Fibroblast of skin of abdomen (primary cell): ENCODE measurements around the gene KHK.
"Not testable (repeated sequence)": the region's sequence is repeated elsewhere in the genome, so short reads cannot be mapped to it uniquely, and the experiment has no call there.

ENCODE experiments used
- DNase-seq: peaks from one replicate; pipeline ENCODE4 v3.0.0-alpha.2; 2013

Gene KHK

DNA sequence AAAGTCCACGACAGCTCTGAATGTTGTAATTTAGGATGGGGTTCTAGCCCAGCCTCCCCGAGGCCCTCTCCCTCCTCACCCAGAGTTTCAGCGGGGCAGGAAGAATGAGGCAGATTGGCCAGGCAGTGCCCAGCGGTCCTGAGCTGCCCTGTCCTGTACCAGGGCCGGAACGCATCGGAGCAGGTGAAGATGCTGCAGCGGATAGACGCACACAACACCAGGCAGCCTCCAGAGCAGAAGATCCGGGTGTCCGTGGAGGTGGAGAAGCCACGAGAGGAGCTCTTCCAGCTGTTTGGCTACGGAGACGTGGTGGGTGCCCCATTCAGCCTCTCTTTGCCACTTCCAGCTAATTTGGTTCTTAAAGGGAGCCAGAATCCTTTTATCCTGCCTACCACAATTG, 10.8 kb downstream of the KHK start:
- DNase-seq, result no peak

DNA sequence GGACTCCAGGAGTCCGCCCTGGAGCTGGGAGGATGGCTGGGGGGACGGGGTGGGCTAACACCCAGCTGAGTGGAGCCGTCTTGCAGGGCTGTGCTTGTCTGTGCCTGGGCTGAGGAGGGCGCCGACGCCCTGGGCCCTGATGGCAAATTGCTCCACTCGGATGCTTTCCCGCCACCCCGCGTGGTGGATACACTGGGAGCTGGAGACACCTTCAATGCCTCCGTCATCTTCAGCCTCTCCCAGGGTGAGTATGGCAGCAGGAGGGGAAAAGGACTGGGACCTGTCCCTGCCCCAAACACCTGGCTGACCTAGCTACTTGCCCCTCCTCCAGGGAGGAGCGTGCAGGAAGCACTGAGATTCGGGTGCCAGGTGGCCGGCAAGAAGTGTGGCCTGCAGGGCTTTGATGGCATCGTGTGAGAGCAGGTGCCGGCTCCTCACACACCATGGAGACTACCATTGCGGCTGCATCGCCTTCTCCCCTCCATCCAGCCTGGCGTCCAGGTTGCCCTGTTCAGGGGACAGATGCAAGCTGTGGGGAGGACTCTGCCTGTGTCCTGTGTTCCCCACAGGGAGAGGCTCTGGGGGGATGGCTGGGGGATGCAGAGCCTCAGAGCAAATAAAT, 12.9 kb downstream of the KHK start:
- DNase-seq, result no peak

DNA sequence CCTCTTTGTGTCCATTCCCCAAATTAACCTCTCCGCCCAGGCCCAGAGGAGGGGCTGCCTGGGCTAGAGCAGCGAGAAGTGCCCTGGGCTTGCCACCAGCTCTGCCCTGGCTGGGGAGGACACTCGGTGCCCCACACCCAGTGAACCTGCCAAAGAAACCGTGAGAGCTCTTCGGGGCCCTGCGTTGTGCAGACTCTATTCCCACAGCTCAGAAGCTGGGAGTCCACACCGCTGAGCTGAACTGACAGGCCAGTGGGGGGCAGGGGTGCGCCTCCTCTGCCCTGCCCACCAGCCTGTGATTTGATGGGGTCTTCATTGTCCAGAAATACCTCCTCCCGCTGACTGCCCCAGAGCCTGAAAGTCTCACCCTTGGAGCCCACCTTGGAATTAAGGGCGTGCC, 13.5 kb downstream of the KHK start:
- DNase-seq, result no peak

DNA sequence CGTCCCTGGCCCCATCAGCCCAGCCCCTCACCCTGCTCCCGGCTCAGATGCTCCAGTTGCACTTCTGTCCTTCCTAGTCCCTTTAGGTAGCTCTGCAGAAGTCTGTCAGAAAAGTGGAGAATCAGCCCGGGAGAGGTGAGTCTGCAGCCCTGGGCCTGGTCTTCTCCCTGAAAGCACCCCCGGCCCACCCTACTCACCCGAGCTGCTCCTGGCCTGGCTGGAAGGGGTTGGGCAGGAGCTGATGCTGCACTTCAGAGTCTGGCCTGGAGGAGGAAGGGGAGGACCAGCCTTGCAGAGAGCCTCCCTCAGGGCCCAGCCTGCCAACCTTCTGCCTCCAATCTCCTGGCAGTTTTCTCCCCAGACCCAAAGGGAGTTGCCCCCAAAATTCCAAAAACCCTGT, 15.8 kb downstream of the KHK start:
- DNase-seq, result no peak

DNA sequence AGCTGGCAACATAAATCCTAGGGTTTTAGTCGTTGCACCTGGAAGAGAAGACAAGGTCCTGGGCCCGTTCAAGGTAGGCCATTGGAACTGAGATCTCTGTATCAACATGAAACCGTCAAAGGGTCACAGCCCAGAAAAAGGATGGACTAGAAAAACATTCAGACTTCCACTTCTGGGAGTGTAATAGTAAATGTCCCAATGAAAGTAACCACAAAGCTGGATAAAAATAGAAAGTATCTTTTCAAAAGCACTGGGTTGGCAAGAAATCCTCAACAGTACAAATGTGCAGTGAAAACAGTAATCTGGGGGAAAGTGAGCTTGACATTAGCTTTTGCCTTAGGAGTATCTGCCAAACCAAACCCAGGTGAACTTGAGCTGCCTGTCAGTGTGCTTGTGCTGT, 19.4 kb downstream of the KHK start:
- no peak for DNase-seq

DNA sequence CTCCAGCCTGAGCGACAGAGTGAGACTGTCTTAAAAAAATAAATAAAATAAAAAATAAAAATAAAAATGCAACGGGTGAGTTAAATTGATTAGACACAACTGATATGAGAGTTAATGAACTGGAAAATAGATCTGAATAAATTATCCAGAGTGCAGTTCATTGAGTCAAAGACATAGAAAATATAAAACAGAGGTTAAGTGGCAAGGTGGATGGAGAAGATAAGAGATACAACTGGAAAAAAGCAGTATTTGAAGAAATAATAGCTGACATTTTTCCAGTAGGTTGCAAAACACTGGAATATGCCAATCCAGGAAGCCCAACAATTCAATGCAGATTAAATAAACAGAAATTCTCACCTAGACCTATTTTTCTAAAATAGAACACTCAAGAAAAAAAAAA, 21.6 kb downstream of the KHK start:
- DNase-seq, result no peak

DNA sequence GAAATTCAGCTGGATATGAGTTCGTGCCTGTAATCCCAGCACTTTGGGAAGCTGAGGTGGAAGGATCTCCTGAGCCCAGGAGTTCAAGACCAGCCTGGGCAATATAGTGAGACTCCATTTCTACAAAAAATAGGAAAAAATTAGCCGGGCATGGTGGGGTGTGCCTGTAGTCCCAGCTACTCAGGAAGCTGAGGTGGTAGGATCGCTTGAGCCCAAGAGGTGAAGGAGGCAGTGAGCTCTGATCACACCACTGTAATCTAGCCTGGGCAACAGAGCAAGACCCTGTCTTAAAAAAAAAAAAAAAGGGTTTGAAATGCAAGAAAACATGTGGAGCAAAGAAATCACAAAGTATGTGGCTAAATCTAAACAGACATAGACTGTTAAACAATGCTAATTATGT, 22.5 kb downstream of the KHK start:
- DNase-seq, result no peak

DNA sequence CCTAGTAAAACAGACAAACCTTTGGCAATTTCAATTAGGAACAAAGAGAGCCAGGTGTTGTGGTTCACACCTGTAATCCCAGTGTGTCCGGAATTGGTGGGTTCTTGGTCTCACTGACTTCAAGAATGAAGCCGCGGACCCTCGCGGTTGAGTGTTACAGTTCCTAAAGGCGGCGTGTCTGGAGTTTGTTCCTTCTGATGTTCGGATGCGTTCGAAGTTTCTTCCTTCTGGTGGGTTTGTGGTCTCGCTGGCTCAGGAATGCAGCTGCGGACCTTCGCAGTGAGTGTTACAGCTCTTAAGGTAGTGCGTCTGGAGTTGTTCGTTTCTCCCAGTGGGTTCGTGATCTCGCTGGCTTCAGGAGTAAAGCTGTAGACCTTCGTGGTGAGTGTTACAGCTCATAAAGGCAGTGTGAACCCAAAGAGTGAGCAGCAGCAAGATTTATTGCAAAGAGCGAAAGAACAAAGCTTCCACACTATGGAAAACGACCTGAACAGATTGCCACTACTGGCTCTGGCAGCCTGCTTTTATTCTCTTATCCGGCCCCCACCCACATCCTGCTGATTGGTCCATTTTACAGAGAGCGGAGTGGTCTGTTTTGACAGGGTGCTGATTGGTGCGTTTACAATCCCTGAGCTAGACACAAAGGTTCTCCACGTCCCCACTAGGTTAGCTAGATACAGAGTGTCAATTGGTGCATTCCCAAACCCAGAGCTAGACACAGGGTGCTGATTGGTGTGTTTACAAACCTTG, 24.2 kb downstream of the KHK start:
- not testable (repeated sequence) for DNase-seq

DNA sequence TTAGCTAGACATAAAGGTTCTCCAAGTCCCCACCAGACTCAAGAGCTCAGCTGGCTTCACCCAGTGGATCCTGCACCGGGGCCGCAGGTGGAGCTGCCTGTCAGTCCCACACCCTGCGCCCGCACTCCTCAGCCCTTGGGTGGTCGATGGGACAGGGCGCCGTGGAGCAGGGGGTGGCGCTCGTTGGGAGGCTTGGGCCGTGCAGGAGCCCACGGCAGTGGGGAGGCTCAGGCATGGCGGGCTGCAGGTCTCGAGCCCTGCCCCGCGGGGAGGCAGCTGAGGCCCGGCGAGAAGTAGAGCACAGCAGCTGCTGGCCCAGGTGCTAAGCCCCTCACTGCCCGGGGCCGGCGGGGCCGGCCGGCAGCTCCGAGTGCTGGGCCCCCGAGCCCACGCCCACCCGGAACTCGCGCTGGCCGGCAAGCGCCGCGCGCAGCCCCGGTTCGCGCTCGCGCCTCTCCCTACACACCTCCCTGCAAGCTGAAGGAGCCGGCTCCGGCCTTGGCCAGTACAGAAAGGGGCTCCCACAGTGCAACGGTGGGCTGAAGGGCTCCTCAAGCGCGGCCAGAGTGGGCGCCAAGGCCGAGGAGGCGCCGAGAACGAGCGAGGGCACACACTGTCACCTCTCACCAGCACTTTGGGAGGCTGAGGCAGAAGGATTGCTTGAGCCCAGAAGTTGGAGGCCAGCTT, 25.0 kb downstream of the KHK start:
- DNase-seq, result not testable (repeated sequence)

DNA sequence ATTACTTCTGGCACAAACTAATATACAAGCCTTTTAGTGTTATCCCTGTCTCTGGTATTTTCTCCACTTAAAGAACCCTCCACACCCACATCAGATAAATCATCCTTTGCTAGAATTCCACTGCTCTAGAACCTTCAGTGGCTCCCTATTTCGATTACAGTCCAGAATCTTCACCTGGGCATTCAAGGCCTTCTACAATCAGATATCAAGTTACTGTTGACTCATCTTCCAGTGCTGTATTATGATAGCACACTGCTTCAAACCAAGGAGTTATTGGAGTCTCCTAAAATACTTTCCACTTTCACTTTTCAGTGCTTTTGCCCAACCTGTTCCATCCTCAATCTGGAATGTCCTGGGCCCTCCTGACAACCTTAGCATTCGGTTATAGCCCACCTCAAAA, 28.9 kb downstream of the KHK start:
- DNase-seq, result no peak

DNA sequence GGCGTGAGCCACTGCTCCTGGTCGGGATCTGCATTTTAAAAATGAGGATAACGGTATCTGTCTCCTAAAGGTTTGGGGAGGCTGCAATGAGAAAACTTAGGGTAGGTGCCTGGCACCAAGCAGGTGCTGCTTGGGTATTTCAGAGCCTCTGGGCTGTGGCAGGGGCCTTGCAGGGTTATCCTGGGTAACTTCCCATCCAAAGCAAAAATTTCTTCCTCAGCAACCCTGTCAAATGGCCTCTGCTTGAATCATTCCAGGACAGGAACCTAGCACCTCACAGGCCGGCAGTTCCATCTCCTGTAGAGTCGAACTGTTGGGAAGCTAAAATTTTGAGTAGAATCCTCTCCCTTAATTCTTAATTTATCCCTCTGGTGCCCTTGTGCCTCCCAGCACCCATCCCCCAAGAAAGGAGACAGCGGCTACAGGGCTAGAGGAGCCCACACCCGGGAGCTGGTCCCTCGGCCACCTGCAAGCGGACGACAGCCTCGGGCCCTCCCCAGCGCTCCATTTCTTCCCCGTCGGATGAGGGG, 31.5 kb downstream of the KHK start:
- no peak for DNase-seq

DNA sequence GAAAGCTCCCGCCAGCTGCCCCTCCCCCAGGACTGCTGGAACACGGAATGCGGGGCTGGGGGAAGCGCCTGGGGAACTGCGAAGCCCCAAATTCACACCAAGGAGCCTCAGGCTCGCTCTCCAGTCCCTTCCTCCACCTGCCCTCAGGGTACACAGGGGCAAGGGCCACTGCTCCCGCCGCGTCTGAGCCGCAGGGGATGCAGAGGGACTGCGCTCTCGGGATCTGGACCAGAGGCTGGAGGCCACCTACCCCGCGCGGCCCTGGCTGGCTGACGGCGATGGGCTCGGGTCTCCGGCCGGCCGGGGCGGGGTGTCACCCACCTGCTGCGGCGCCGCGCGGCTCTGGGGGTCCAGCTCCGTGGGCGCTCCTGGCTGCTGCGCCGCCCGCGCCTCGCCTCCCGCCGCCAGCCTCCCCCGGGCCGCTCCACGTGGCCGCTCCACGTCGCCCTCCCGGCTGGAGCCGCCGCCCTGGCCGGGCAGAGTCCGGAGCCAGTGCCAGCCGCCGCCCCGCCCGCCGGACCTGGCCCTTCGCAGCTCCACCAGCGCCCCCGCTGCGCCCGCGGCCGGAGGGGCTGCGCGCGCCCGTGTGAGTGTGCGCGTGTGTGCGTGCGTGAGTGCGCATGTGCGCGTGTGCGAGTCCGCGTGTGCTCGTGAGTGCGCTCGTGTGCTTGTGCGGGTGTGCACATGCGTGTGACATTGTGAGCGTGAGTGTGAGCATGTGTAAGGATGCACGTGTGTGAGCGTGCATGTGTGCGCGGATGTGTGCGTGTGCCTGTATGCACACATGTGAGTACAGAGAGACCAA, 32.2 kb downstream of the KHK start, which contains the start of gene CGREF1:
Gene CGREF1, minus strand, starts transcription at position 604 of the 805 bp plus-strand sequence. CDS start 14,762 bp downstream, outside the sequence.
- no peak for DNase-seq

DNA sequence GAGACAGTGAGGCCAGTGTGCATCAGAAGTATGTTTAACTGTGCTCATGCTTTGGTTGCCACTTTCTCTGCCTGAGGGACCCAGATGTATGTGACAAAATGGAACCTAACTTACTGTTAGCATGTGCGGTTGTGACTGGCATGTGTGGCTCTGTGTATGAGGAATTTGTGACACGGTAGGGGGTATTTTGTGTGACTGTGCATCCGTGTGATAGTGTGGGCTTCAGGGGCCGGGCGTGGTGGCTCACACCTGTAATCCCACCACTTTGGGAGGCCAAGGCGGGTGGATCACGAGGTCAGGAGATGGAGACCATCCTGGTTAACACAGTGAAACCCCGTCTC, 32.7 kb downstream of the KHK start:
- DNase-seq, result not testable (repeated sequence)

DNA sequence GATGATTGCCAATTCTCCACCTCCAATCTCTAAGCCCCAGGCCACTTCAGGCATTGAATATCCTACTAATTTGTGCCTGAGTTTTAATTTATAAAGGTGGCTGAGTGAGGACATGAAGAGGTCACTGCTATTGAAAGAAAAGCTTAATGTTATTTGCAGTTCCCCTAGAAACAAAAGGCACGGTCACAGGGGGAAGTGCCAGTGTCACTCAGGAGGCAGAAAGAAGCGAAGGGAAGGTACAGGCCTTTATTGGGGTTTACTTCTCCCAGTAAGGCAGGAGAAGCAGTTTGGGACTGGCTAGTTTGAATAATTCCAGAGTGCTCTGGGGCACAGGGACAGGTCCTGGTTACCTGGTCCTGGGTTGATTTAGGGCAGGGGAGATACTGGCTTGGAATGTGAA, 35.3 kb downstream of the KHK start:
- no peak for DNase-seq

DNA sequence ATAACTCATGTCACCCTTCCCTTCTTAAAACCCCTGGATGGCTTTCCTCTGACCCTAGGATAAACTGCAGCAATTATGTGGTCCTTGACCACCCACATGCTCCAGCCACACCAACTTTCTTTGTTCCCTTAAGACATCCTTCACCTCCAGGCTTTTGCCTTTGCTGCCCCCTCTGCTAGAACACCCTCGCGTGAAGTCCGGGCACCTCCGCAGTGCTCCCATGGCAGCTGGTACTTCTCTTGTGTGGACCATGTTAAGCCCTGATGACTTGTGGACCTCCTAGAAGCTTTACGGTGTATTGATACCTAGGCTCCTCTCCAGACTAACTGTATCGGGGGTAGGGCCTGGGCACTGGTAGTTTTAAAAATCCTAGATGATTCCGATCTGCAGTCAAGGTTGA, 36.2 kb downstream of the KHK start:
- no peak for DNase-seq

DNA sequence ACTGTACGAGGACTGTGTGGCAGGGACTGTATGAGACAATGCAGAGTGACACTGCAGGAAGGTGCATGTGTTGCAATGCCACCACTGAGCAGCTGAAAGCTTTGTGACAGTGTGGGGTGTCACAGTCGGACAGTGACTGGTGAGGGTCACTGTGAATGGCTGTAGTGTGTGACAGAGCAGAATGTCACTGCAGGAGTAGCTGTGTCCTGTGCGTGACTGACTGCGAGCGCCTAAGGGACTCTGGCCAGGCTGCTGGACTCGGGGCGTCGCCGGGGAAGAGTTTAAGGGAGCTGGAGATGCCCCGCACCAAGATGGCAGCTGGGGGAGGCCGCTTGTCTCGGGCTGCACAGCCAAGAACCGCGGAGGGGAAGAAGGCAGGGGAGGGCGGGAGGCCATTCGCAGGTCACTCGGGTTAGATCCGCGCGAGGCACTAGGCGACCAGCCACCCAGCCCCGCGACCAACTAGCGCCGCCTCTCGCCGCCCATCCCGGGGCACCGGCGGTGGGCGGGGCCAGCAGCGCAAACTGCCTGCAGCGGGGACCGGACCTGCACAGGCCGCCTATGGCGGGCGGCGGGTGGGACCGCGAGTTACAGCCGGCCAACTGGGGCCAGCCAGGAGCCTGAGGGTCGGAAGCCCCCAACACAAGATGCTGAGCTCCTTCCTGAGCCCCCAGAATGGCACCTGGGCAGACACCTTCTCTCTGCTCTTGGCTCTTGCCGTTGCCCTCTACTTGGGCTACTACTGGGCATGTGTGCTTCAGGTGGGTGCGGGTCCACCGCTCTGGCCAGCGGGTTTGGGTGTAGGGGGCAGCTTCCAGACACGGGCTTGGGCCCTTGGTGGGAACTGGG, 37.0 kb downstream of the KHK start, which contains the start of gene ABHD1:
Gene ABHD1, plus strand, starts transcription at position 514 of the 849 bp plus-strand sequence. Its CDS starts 134 bp downstream, at position 648.
- no peak for DNase-seq

DNA sequence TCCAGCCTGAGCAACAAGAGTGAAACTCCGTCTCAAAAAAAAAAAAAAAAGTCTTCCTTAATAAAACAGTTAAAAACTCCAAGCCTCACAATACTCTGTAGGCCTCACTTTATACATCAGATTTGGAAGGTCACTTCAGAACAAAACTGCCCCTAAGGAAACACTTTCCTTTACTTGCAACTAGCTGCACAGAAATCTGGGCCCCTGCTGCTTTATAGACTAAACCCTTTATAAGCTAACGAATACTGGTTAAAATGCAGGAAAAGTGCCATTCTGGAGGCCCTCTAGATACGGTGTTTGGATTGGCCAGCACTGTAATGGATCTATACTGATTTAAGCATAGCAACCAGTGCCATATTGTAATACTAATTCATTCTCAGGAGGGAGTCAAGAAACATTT, 38.5 kb downstream of the KHK start:
- no peak for DNase-seq

DNA sequence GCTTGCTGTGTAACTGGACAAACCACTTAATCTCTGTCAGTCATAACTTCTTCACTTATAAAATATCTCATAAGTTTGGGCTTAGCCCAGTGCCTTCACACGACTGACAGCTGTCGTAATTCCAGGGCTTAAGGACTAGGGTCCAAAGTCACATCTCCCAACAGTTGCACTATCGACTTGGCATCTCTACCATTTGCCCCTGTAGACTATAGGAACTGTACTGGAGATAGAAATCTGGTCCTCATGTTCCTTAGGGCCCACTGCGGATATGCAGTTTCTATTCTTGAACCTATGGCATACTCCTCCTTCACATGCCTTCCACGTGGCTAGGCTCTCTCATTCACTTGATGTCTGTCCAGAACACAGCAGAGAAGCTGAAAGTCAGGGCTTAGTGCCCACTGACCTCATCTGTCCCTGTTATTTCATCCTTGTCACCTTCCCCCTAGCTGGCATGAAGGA, 39.7 kb downstream of the KHK start:
- DNase-seq, result no peak

DNA sequence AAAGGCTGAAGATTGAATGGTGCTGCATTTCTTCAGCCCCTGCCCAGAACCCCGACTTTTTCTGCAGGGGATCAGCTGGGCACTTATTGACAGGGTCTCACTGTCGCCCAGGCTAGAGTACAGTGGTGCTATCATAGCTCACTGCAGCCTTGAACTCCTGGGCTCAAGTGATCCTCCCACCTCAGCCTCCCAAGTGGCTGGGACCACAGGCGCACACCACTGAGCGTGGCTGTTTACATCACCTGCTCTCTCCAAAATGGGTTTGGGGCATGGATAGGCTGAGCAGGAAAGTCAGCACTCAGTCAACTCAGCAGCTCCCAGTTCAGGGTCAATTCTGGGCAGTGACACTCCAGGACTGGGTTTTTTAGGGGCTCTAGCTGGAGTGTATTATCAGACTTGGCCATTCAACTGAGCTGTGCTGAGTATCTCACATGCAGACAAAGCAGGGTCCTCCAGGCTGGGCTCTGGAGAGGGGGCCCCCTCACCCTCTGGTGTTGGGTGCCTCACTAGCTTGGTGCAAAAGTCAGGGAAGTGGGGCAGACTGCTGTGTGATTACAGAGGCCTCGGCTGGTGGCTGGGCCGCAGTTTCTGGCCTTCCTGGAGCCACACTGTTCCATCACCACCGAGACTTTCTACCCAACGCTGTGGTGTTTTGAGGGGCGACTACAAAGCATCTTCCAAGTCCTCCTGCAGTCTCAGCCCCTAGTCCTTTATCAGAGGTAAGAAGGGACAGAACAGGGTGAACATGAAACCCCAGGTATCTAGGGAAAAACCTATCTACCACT, 41.5 kb downstream of the KHK start:
- DNase-seq, result no peak

DNA sequence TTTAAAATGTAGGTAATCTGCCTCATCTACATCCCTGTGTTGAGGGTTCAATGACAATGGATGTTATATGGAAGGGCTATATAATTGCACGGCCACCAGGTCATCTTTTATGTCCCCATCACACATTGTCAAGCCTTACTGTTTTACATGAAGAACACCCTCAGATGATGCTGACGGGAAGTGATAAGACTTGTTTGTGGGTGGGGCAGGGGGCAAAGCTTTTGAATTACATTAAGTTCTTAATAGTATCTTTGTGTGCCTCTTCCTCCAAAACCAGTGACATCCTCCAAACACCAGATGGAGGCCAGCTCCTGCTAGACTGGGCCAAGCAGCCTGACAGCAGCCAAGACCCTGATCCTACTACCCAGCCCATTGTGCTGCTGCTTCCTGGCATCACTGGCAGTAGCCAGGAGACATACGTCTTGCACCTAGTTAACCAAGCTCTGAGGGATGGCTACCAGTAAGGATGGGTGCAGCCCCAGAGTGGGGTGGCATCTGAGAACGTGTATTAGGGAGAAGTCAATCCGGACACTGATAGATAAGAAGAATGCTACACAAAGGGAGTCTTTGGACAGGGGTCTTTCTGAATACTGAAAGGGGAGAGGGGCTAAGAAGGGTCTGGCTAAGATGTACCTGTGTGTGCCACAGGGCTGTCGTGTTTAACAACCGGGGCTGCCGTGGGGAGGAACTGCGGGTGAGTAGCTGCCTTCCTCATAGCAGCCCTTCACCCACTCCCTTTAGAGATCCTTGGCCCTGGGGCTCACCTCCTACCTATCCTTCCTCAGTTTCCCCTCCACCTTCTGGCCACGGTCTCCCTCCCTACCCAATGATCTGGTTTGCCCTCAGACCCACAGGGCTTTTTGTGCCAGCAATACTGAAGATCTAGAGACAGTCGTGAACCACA, 42.3 kb downstream of the KHK start:
- DNase-seq, result no peak
